Smooth muscle cell (in vitro differentiated cells): ENCODE results near the gene TMEM61. TPM values are rescaled to one million over a fixed set of nuclear protein-coding genes. Genes with fewer than 3 reads are reported as not detected.

Source experiments
- DNase-seq: peaks from one replicate; lab custom pipeline; 2025; ENCODE audit not compliant: unreplicated experiment; lab: John Stamatoyannopoulos, UW
- H2AFZ ChIP-seq: fragments of 200-600 bp; sonication (generic); 2 replicates; pipeline ENCODE4 v1.6.0; 2016; ENCODE audit warnings: antibody characterized with exemption, low read depth, mild to moderate bottlenecking
- H3F3A ChIP-seq: fragments of 200-600 bp; sonication (generic); 2 replicates; pipeline ENCODE4 v1.6.0; 2017; ENCODE audit warnings: antibody characterized with exemption, low read depth
- H3K27ac ChIP-seq: fragments of 200-600 bp; sonication (generic); 2 replicates; pipeline ENCODE4 v1.5.1; 2016; ENCODE audit warnings: low read depth, mild to moderate bottlenecking
- H3K27me3 ChIP-seq: fragments of 200-600 bp; sonication (generic); 2 replicates; pipeline ENCODE4 v1.6.1; 2016; ENCODE audit warnings: low read depth, mild to moderate bottlenecking
- H3K36me3 ChIP-seq: fragments of 200-600 bp; sonication (generic); 2 replicates; pipeline ENCODE4 v1.5.1; 2016; ENCODE audit warnings: low read depth
- H3K4me1 ChIP-seq: fragments of 200-600 bp; sonication (generic); 2 replicates; pipeline ENCODE4 v1.5.1; 2016; ENCODE audit warnings: low read depth
- H3K4me2 ChIP-seq: fragments of 200-600 bp; sonication (generic); 2 replicates; pipeline ENCODE4 v1.6.0; 2016; ENCODE audit warnings: mild to moderate bottlenecking
- H3K4me3 ChIP-seq: fragments of 200-600 bp; sonication (generic); 2 replicates; pipeline ENCODE4 v1.5.1; 2016; ENCODE audit warnings: mild to moderate bottlenecking
- H3K79me2 ChIP-seq: fragments of 200-600 bp; sonication (generic); 2 replicates; pipeline ENCODE4 v1.6.0; 2016; ENCODE audit warnings: low read depth, mild to moderate bottlenecking
- H3K9ac ChIP-seq: fragments of 200-600 bp; sonication (generic); 2 replicates; pipeline ENCODE4 v1.6.0; 2016; ENCODE audit warnings: low read depth
- H3K9me3 ChIP-seq: fragments of 200-600 bp; sonication (generic); replicated peaks from 2 replicates; pipeline ENCODE4 v1.5.1; 2016; ENCODE audit warnings: low read depth
- H4K20me1 ChIP-seq: fragments of 200-600 bp; sonication (generic); 2 replicates; pipeline ENCODE4 v1.6.0; 2016; ENCODE audit warnings: low read depth
- WGBS: methylation state at CpG from one replicate; pipeline ENCODE4 v1.1.7; 2016; ENCODE audit warnings: low lambda C conversion rate; 5-methylcytosine and 5-hydroxymethylcytosine counted together
- polyA plus RNA-seq: library from polyadenylated mRNA; unstranded; fragments of >200 nt; fragmentation: Nextera tagmentation; extraction: Ambion mirVana; gene quantifications from 2 replicates; pipeline ENCODE4 v1.2.1, GENCODE V29; 2016
- total RNA-seq: library from RNA; depleted of rRNA; stranded (reverse); fragments of >200 nt; gene quantifications from 2 replicates; pipeline ENCODE4 v1.2.3, GENCODE V29; 2014
- TF ChIP-seq, protein P1 (sequence below): fragments of 200-600 bp; sonication (generic); IDR thresholded peaks from 2 replicates; pipeline ENCODE4 v1.5.1; 2017; ENCODE audit warnings: borderline replicate concordance, mild to moderate bottlenecking, antibody characterized with exemption; ENCODE audit not compliant: insufficient read depth, poor library complexity, severe bottlenecking

Gene TMEM61
- total and polyA plus RNA-seq, 2 experiments from 2014 or later, result 0.13 to 0.86 TPM

DNA sequence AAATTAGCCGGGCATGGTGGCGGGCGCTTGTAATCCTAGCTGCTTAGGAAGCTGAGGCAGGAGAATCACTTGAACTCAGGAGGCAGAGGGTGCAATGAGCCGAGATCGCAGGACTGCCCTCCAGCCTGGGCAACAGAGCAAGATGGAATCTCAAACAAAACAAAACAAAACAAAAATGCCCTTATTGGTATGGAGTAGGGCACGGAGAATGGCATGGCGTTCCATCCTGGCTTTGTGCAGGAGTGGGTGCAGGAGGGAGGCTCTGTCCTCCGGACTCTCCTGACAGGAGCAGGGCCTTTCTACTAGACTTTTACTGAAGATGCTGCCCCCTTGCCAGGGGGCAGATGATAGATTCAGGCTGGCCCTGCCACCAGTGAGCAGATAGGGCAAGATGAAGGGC, 1.0 kb downstream of the TMEM61 start:
- Histone ChIP-seq H3K4me3 (no peak overlapping the region), H3K36me3 (no peaks in the 10 kb centered on the region), H3K9ac (no peak overlapping the region), H3K4me1 (no peaks in the 10 kb centered on the region), H3K27ac (no peak overlapping the region), H3K9me3 (no peaks in the 10 kb centered on the region), H3K79me2 (no peaks in the 10 kb centered on the region), H2AFZ (no peak overlapping the region), H3K4me2 (no peak overlapping the region), H3K27me3 (peaks cover 65% of the 10 kb centered on the region), H3F3A (no peaks in the 10 kb centered on the region), H4K20me1 (no peaks in the 10 kb centered on the region)
- no peak for DNase-seq
- 91% methylated on average over 8 of the region's 8 CpGs for WGBS
- TF ChIP-seq, protein P1, sequence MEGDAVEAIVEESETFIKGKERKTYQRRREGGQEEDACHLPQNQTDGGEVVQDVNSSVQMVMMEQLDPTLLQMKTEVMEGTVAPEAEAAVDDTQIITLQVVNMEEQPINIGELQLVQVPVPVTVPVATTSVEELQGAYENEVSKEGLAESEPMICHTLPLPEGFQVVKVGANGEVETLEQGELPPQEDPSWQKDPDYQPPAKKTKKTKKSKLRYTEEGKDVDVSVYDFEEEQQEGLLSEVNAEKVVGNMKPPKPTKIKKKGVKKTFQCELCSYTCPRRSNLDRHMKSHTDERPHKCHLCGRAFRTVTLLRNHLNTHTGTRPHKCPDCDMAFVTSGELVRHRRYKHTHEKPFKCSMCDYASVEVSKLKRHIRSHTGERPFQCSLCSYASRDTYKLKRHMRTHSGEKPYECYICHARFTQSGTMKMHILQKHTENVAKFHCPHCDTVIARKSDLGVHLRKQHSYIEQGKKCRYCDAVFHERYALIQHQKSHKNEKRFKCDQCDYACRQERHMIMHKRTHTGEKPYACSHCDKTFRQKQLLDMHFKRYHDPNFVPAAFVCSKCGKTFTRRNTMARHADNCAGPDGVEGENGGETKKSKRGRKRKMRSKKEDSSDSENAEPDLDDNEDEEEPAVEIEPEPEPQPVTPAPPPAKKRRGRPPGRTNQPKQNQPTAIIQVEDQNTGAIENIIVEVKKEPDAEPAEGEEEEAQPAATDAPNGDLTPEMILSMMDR, result no peak

DNA sequence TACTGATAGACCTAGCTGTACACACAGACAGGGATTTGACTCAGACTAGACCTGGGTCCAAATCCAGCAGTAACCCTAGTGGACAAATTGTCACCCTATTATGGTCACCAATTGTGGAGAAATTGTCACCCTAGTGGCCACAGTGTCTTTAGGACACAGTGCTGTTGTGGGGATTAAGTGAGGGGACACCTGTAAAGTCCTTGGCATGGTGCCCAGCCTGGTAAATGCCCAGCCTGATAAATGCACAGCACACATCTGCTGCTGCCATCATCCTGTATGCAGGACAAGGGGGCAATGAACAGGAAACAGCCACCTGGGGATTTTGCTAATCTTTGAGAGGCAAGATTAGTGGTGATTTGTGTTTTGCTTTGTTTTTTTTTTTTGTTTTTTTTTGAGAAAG, 2.3 kb downstream of the TMEM61 start:
- Histone ChIP-seq H4K20me1 (no peaks in the 10 kb centered on the region), H3F3A (no peaks in the 10 kb centered on the region), H3K4me1 (no peaks in the 10 kb centered on the region), H3K27ac (no peak overlapping the region), H3K27me3 (peaks cover 65% of the 10 kb centered on the region), H2AFZ (no peak overlapping the region), H3K4me3 (no peak overlapping the region), H3K9me3 (no peaks in the 10 kb centered on the region), H3K4me2 (no peak overlapping the region), H3K36me3 (no peaks in the 10 kb centered on the region), H3K79me2 (no peaks in the 10 kb centered on the region), H3K9ac (no peak overlapping the region)
- no peak for DNase-seq
- TF ChIP-seq, protein P1, result no peak

DNA sequence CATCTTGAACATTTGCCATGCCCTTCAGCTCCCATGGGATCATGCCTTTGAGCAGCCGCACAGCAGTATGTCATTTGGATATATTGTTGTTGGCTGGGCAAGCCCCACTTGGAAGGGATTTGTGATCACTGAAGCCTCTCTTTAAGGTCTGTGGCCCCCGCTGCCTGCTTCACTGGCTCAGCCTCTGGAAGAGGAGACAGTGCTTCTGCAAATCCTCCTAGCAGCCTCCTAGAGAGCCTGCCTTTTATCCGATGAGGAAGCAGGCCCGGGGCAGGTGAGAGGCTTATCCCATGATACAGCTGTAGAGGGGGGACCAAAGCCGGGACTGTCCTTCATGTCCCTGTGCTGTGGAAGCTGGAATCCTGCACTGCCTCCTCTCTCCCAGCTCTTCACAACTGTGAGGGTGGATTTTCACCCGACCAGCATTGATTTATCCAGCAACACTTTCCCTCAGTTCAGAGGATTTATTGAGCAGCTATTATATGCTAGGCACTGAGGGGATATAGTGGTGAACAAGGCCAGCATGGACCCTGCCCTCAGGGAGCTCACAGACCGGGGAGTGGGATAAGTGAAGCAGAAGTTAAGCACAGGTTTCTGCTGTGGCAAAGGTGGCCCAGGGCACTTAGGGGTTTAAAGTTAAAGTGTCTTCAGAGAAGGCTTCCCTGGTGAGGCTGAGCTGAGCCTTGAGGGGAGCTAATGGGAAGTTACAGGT, 3.9 kb downstream of the TMEM61 start:
- H4K20me1 ChIP-seq, result no peaks in the 10 kb centered on the region
- 70% methylated on average over 7 of the region's 7 CpGs for WGBS
- no peaks in the 10 kb centered on the region for H3K79me2 ChIP-seq
- no peak overlapping the region for H3K27ac ChIP-seq
- no peak overlapping the region for H3K4me3 ChIP-seq
- peaks cover 50% of the 10 kb centered on the region for H3K27me3 ChIP-seq
- no peaks in the 10 kb centered on the region for H3K36me3 ChIP-seq
- H3K4me2 ChIP-seq, result no peak overlapping the region
- TF ChIP-seq, protein P1, result no peak
- no peak for DNase-seq
- H3K4me1 ChIP-seq, result no peaks in the 10 kb centered on the region
- no peak overlapping the region for H2AFZ ChIP-seq
- H3K9ac ChIP-seq, result no peak overlapping the region
- no peaks in the 10 kb centered on the region for H3K9me3 ChIP-seq
- H3F3A ChIP-seq, result no peaks in the 10 kb centered on the region

DNA sequence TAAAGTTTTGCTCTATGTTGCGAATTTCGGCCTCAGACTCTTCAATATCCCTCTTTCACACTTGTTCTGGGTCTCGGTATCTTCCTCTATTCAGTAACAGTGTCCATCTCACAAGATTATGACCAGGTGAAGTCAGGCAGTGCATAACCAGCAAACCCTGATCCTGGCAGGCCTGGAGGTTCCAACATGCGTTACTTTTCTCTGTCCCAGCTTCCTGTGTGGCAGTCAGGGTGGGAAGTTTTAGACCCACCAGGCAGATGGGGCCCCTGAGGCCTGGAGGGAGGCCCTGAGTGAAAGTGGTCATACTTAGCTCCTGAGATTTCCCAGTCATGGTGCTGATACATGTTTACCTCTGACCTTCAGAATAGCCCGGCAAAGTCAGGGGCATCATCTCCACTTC, 5.1 kb downstream of the TMEM61 start:
- H3K4me3 ChIP-seq, result no peak overlapping the region
- H2AFZ ChIP-seq, result no peak overlapping the region
- 89% methylated on average over 5 of the region's 5 CpGs for WGBS
- no peaks in the 10 kb centered on the region for H4K20me1 ChIP-seq
- H3K9me3 ChIP-seq, result no peaks in the 10 kb centered on the region
- H3K27me3 ChIP-seq, result peaks cover 38% of the 10 kb centered on the region
- H3K4me1 ChIP-seq, result no peaks in the 10 kb centered on the region
- H3K4me2 ChIP-seq, result no peak overlapping the region
- no peaks in the 10 kb centered on the region for H3K79me2 ChIP-seq
- no peaks in the 10 kb centered on the region for H3F3A ChIP-seq
- no peak for DNase-seq
- H3K27ac ChIP-seq, result no peak overlapping the region
- no peaks in the 10 kb centered on the region for H3K36me3 ChIP-seq
- no peak overlapping the region for H3K9ac ChIP-seq
- TF ChIP-seq, protein P1, result no peak
